Measurements from ENCODE around the gene TBX18. TPM values are rescaled to one million over a fixed set of nuclear protein-coding genes. Genes with fewer than 3 reads are reported as not detected.

TBX18 gene
- total and polyA plus RNA-seq, 4 experiments from 2014 or later: not detected

GRCh38 chr6:84687431-84687830 is 77.0 kb downstream of the TBX18 start:
- no peak for DNase-seq
- H3K27me3 Mint-ChIP-seq: no peaks in the 10 kb centered on the region
- no peaks in the 10 kb centered on the region for H3K9me3 ChIP-seq (ENCODE audit: control insufficient read depth in 1 of 2, low read length in 2 of 2)
- no peaks in the 10 kb centered on the region for H3K27me3 ChIP-seq (ENCODE audit: insufficient read depth, low read length)
- ChIA-PET CTCF (ENCODE audit: partially characterized antibody) (no interaction called here), POLR2A (ENCODE audit: partially characterized antibody) (no interaction called here)
- no peak overlapping the region for H3K4me3 Mint-ChIP-seq
- no peaks in the 10 kb centered on the region for H3K36me3 Mint-ChIP-seq
- intact Hi-C loops (cut with micrococcal nuclease): no loop called here
- H3K36me3 ChIP-seq (ENCODE audit: insufficient read depth, low read length): no peaks in the 10 kb centered on the region
- H3K27ac ChIP-seq (ENCODE audit: low read depth, low read length): no peak overlapping the region
- H3K9me3 Mint-ChIP-seq: peaks cover 0 to 5% (median 0%) of the 10 kb centered on the region in 8 donors
- H3K4me1 Mint-ChIP-seq: no peaks in the 10 kb centered on the region
- H3K4me1 ChIP-seq (ENCODE audit: insufficient read depth, low read length): no peaks in the 10 kb centered on the region
- H3K27ac Mint-ChIP-seq: no peak overlapping the region
- H3K4me3 ChIP-seq (ENCODE audit: low read length in 2 of 2): no peak overlapping the region

- no peak for DNase-seq
- Histone ChIP-seq H3K9me3 (ENCODE audit: control insufficient read depth in 1 of 2, low read length in 2 of 2) (no peaks in the 10 kb centered on the region), H3K36me3 (ENCODE audit: insufficient read depth, low read length) (no peaks in the 10 kb centered on the region), H3K27me3 (ENCODE audit: insufficient read depth, low read length) (no peaks in the 10 kb centered on the region), H3K4me1 (ENCODE audit: insufficient read depth, low read length) (no peaks in the 10 kb centered on the region), H3K4me3 (ENCODE audit: low read length in 2 of 2) (no peak overlapping the region), H3K27ac (ENCODE audit: low read depth, low read length) (no peak overlapping the region)
- Mint-ChIP-seq H3K27me3 (no peaks in the 10 kb centered on the region), H3K9me3 (peaks cover 0 to 4% (median under 1%) of the 10 kb centered on the region in 8 donors), H3K4me3 (no peak overlapping the region), H3K36me3 (no peaks in the 10 kb centered on the region), H3K27ac (no peak overlapping the region), H3K4me1 (no peaks in the 10 kb centered on the region)
- intact Hi-C loops (cut with micrococcal nuclease): no loop called here
- POLR2A ChIA-PET (ENCODE audit: partially characterized antibody): no interaction called here
- CTCF ChIA-PET (ENCODE audit: partially characterized antibody): interaction anchor here (1.1 kb wide), 1 partner anchor 45 kb away, joined by 3 read pairs; no protein-coding TSS in a partner anchor
Measured at GRCh38 chr6:84685983-84686584, 78.3 kb downstream of the TBX18 start.

- Mint-ChIP-seq H3K4me3 (no peak overlapping the region), H3K9me3 (peaks cover 0 to 7% (median 1%) of the 10 kb centered on the region in 8 donors), H3K4me1 (no peaks in the 10 kb centered on the region), H3K36me3 (no peaks in the 10 kb centered on the region), H3K27me3 (no peaks in the 10 kb centered on the region), H3K27ac (no peak overlapping the region)
- Histone ChIP-seq H3K9me3 (ENCODE audit: control insufficient read depth in 1 of 2, low read length in 2 of 2) (no peaks in the 10 kb centered on the region), H3K27me3 (ENCODE audit: insufficient read depth, low read length) (no peaks in the 10 kb centered on the region), H3K4me3 (ENCODE audit: low read length in 2 of 2) (no peak overlapping the region), H3K27ac (ENCODE audit: low read depth, low read length) (no peak overlapping the region), H3K36me3 (ENCODE audit: insufficient read depth, low read length) (no peaks in the 10 kb centered on the region), H3K4me1 (ENCODE audit: insufficient read depth, low read length) (no peaks in the 10 kb centered on the region)
- no peak for DNase-seq
- POLR2A ChIA-PET (ENCODE audit: partially characterized antibody): no interaction called here
- intact Hi-C loops (cut with micrococcal nuclease): no loop called here
- CTCF ChIA-PET (ENCODE audit: partially characterized antibody): interaction anchor here (0.6 kb wide), 1 partner anchor 229 kb away, joined by 3 read pairs; no protein-coding TSS in a partner anchor
Measured at GRCh38 chr6:84681693-84682326, 82.6 kb downstream of the TBX18 start.

- Histone ChIP-seq H3K27ac (ENCODE audit: low read depth, low read length) (no peak overlapping the region), H3K27me3 (ENCODE audit: insufficient read depth, low read length) (no peaks in the 10 kb centered on the region), H3K4me1 (ENCODE audit: insufficient read depth, low read length) (no peaks in the 10 kb centered on the region), H3K9me3 (ENCODE audit: control insufficient read depth in 1 of 2, low read length in 2 of 2) (no peaks in the 10 kb centered on the region), H3K4me3 (ENCODE audit: low read length in 2 of 2) (no peak overlapping the region), H3K36me3 (ENCODE audit: insufficient read depth, low read length) (no peaks in the 10 kb centered on the region)
- H3K9me3 Mint-ChIP-seq: peaks cover 0 to 10% (median 2%) of the 10 kb centered on the region in 8 donors
- H3K27me3 Mint-ChIP-seq: no peaks in the 10 kb centered on the region
- no peaks in the 10 kb centered on the region for H3K4me1 Mint-ChIP-seq
- no peak overlapping the region for H3K27ac Mint-ChIP-seq
- ChIA-PET CTCF (ENCODE audit: partially characterized antibody) (no interaction called here), POLR2A (ENCODE audit: partially characterized antibody) (no interaction called here)
- no peak overlapping the region for H3K4me3 Mint-ChIP-seq
- no peaks in the 10 kb centered on the region for H3K36me3 Mint-ChIP-seq
- no peak for DNase-seq
- intact Hi-C loops (cut with micrococcal nuclease): no loop called here
Measured at GRCh38 chr6:84675651-84676050, 88.7 kb downstream of the TBX18 start.

GRCh38 chr6:84674395-84674794 is 90.0 kb downstream of the TBX18 start:
- no peak overlapping the region for H3K27ac ChIP-seq (ENCODE audit: low read depth, low read length)
- DNase-seq: no peak
- H3K27ac Mint-ChIP-seq: no peak overlapping the region
- intact Hi-C loops (cut with micrococcal nuclease): no loop called here
- no peaks in the 10 kb centered on the region for H3K4me1 ChIP-seq (ENCODE audit: insufficient read depth, low read length)
- H3K27me3 Mint-ChIP-seq: no peaks in the 10 kb centered on the region
- H3K9me3 ChIP-seq (ENCODE audit: control insufficient read depth in 1 of 2, low read length in 2 of 2): no peaks in the 10 kb centered on the region
- no peak overlapping the region for H3K4me3 ChIP-seq (ENCODE audit: low read length in 2 of 2)
- CTCF ChIA-PET (ENCODE audit: partially characterized antibody): no interaction called here
- no peaks in the 10 kb centered on the region for H3K27me3 ChIP-seq (ENCODE audit: insufficient read depth, low read length)
- H3K4me1 Mint-ChIP-seq: no peaks in the 10 kb centered on the region
- no peaks in the 10 kb centered on the region for H3K36me3 ChIP-seq (ENCODE audit: insufficient read depth, low read length)
- H3K36me3 Mint-ChIP-seq: no peaks in the 10 kb centered on the region
- POLR2A ChIA-PET (ENCODE audit: partially characterized antibody): no interaction called here
- H3K9me3 Mint-ChIP-seq: peaks cover 0 to 6% (median 2%) of the 10 kb centered on the region in 8 donors
- H3K4me3 Mint-ChIP-seq: no peak overlapping the region

- POLR2A ChIA-PET (ENCODE audit: partially characterized antibody): no interaction called here
- Histone ChIP-seq H3K4me3 (ENCODE audit: low read length in 2 of 2) (no peak overlapping the region), H3K4me1 (ENCODE audit: insufficient read depth, low read length) (no peaks in the 10 kb centered on the region), H3K36me3 (ENCODE audit: insufficient read depth, low read length) (no peaks in the 10 kb centered on the region), H3K27me3 (ENCODE audit: insufficient read depth, low read length) (no peaks in the 10 kb centered on the region), H3K27ac (ENCODE audit: low read depth, low read length) (no peak overlapping the region), H3K9me3 (ENCODE audit: control insufficient read depth in 1 of 2, low read length in 2 of 2) (no peaks in the 10 kb centered on the region)
- CTCF ChIA-PET (ENCODE audit: partially characterized antibody): no interaction called here
- Mint-ChIP-seq H3K36me3 (no peaks in the 10 kb centered on the region), H3K4me1 (no peaks in the 10 kb centered on the region), H3K9me3 (peaks cover 0 to 4% (median 2%) of the 10 kb centered on the region in 8 donors), H3K27me3 (no peaks in the 10 kb centered on the region), H3K4me3 (no peak overlapping the region), H3K27ac (no peak overlapping the region)
- intact Hi-C loops (cut with micrococcal nuclease): no loop called here
- no peak for DNase-seq
Measured at GRCh38 chr6:84671183-84671582, 93.2 kb downstream of the TBX18 start.

- no peak for DNase-seq
- ChIA-PET POLR2A (ENCODE audit: partially characterized antibody) (no interaction called here), CTCF (ENCODE audit: partially characterized antibody) (no interaction called here)
- Mint-ChIP-seq H3K27me3 (no peaks in the 10 kb centered on the region), H3K4me3 (no peak overlapping the region), H3K4me1 (no peaks in the 10 kb centered on the region), H3K36me3 (no peaks in the 10 kb centered on the region), H3K27ac (no peak overlapping the region), H3K9me3 (peaks cover 0 to 4% (median under 1%) of the 10 kb centered on the region in 8 donors)
- H3K27ac ChIP-seq (ENCODE audit: low read depth, low read length): no peak overlapping the region
- no peaks in the 10 kb centered on the region for H3K27me3 ChIP-seq (ENCODE audit: insufficient read depth, low read length)
- H3K4me1 ChIP-seq (ENCODE audit: insufficient read depth, low read length): no peaks in the 10 kb centered on the region
- intact Hi-C loops (cut with micrococcal nuclease): no loop called here
- no peak overlapping the region for H3K4me3 ChIP-seq (ENCODE audit: low read length in 2 of 2)
- no peaks in the 10 kb centered on the region for H3K36me3 ChIP-seq (ENCODE audit: insufficient read depth, low read length)
- H3K9me3 ChIP-seq (ENCODE audit: control insufficient read depth in 1 of 2, low read length in 2 of 2): no peaks in the 10 kb centered on the region
Measured at GRCh38 chr6:84669945-84670344, 94.5 kb downstream of the TBX18 start.

All from CD4-positive, alpha-beta memory T cell (primary cell).